ENCODE results near the gene HOXD12. TPM values are rescaled to one million over a fixed set of nuclear protein-coding genes. Genes with fewer than 3 reads are reported as not detected.

HOXD12 gene
- polyA plus RNA-seq, 1 donor (not counting 4 experiments of a cell fraction or from before 2014, with no cell fraction given), result not detected

DNA sequence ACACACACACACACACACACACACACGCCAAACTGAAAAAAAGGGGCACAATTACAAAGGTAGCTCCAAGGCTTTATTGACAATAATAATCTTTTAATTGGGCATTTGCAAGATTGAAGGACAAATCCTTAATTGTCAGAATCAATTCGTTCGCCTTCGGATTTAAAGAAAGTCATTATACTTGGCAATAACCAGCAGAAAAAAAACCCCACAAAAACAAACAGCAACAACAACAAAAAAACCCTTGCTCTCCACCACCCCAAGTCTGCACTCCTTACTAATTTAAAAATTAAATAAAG is 28.1 kb downstream of the HOXD12 start:
- dilution Hi-C loops (cut with MboI; ENCODE audit: extremely low pct_ligation_motif_present, low sequenced_read_pairs), result no loop called here
- no peaks in the 10 kb centered on the region for H3K36me3 ChIP-seq (ENCODE audit: control insufficient read depth in 2 of 2, extremely low read depth in 1 of 2, insufficient read depth in 2 of 2, low read length in 2 of 2)
- H3K79me2 ChIP-seq (ENCODE audit: control insufficient read depth, insufficient read depth, low read length), result no peaks in the 10 kb centered on the region
- peaks cover 94% of the 10 kb centered on the region for H3K27me3 ChIP-seq (ENCODE audit: control insufficient read depth, extremely low read depth, insufficient read depth, low read length)
- H4K20me1 ChIP-seq (ENCODE audit: control insufficient read depth, extremely low read depth, insufficient read depth, low read length), result no peaks in the 10 kb centered on the region
- no peak for FAIRE-seq
- no peaks in the 10 kb centered on the region for H3K9me1 ChIP-seq (ENCODE audit: control insufficient read depth, extremely low read depth, insufficient read depth, low read length)
- DNase-seq (ENCODE audit: low read depth, low spot score), result no peak
- no peak overlapping the region for H2AFZ ChIP-seq (ENCODE audit: control insufficient read depth, low read length)
- no peak for TF ChIP-seq CTCF (optimal IDR thresholded peaks at IDR 0.05 in 1 of 3, IDR thresholded peaks at IDR 0.05 in 1 of 3, conservative IDR thresholded peaks at IDR 0.05 in 1 of 3; ENCODE audit: extremely low read depth in 1 of 3, insufficient read depth in 2 of 3, low read length in 3 of 3)
- no peak for TF ChIP-seq EZH2 (IDR thresholded peaks at IDR 0.05; ENCODE audit: low read length)
- H3K27ac ChIP-seq (ENCODE audit: control insufficient read depth, insufficient read depth, low read length), result no peak overlapping the region
- H3K9ac ChIP-seq (ENCODE audit: control insufficient read depth, extremely low read depth, insufficient read depth, low read length), result no peak overlapping the region
- no peak overlapping the region for H3K4me3 ChIP-seq (ENCODE audit: control insufficient read depth in 2 of 3, extremely low read depth in 1 of 3, insufficient read depth in 2 of 3, low read depth in 1 of 3, low read length in 3 of 3)
- H3K9me3 ChIP-seq (ENCODE audit: control insufficient read depth, low read depth, low read length), result no peaks in the 10 kb centered on the region
- no peaks in the 10 kb centered on the region for H3K4me1 ChIP-seq (ENCODE audit: control insufficient read depth, extremely low read depth, insufficient read depth, low read length)
- H3K4me2 ChIP-seq (ENCODE audit: control insufficient read depth, extremely low read depth, insufficient read depth, low read depth, low read length), result no peak overlapping the region

DNA sequence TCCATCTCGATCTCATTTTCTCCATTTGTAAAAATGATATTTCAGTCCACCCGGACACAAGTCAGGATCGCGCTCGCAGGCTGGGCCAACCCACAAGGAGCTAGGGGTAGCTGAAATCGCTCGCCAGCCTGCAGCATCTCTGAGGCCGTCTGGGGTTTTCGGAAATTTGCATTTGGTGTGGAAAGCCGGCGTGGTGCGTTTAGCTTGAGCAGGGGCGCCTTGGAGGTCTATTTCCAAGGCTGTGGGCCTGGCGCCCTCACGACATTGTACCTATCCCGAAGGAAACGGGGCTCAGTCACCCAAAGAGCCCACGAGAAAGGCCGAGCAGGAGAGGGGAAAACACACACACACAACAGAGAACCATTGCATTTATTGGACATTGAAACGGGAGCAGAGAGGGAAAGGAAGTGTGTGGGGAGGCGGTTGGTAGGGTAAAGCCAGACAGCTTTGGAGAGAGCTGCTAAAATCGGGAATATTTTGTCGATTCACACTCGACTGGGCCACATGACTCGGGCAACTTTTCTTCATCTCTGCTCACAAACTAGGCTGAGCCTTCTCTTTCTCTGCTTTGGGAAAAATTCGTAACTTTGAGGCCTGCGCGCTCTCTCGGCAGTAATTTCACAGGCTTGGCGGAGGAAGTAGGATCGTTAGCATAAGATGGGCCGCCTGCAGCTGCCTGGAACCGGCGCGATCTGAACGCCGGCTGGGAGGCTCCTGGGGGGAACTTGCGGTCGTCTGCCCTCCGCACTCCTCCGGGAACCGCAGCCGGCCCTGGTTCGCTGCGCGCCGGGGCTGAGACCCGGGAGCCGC is 28.8 kb downstream of the HOXD12 start:
- H3K4me3 ChIP-seq (ENCODE audit: control insufficient read depth in 2 of 3, extremely low read depth in 1 of 3, insufficient read depth in 2 of 3, low read depth in 1 of 3, low read length in 3 of 3), result no peak overlapping the region
- H3K9me1 ChIP-seq (ENCODE audit: control insufficient read depth, extremely low read depth, insufficient read depth, low read length), result no peaks in the 10 kb centered on the region
- H2AFZ ChIP-seq (ENCODE audit: control insufficient read depth, low read length), result no peak overlapping the region
- DNase-seq (ENCODE audit: low read depth, low spot score) (no peak), FAIRE-seq (no peak)
- no peaks in the 10 kb centered on the region for H3K79me2 ChIP-seq (ENCODE audit: control insufficient read depth, insufficient read depth, low read length)
- H3K36me3 ChIP-seq (ENCODE audit: control insufficient read depth in 2 of 2, extremely low read depth in 1 of 2, insufficient read depth in 2 of 2, low read length in 2 of 2), result no peaks in the 10 kb centered on the region
- no peaks in the 10 kb centered on the region for H3K4me1 ChIP-seq (ENCODE audit: control insufficient read depth, extremely low read depth, insufficient read depth, low read length)
- dilution Hi-C loops (cut with MboI; ENCODE audit: extremely low pct_ligation_motif_present, low sequenced_read_pairs), result no loop called here
- peak; percentile 77 for TF ChIP-seq EZH2 (IDR thresholded peaks at IDR 0.05; ENCODE audit: low read length)
- TF ChIP-seq CTCF (optimal IDR thresholded peaks at IDR 0.05 in 1 of 3, IDR thresholded peaks at IDR 0.05 in 1 of 3, conservative IDR thresholded peaks at IDR 0.05 in 1 of 3; ENCODE audit: extremely low read depth in 1 of 3, insufficient read depth in 2 of 3, low read length in 3 of 3), result no peak
- H3K27ac ChIP-seq (ENCODE audit: control insufficient read depth, insufficient read depth, low read length), result no peak overlapping the region
- H3K9me3 ChIP-seq (ENCODE audit: control insufficient read depth, low read depth, low read length), result no peaks in the 10 kb centered on the region
- H4K20me1 ChIP-seq (ENCODE audit: control insufficient read depth, extremely low read depth, insufficient read depth, low read length), result no peaks in the 10 kb centered on the region
- H3K4me2 ChIP-seq (ENCODE audit: control insufficient read depth, extremely low read depth, insufficient read depth, low read depth, low read length), result no peak overlapping the region
- H3K27me3 ChIP-seq (ENCODE audit: control insufficient read depth, extremely low read depth, insufficient read depth, low read length), result peaks cover 94% of the 10 kb centered on the region
- H3K9ac ChIP-seq (ENCODE audit: control insufficient read depth, extremely low read depth, insufficient read depth, low read length), result no peak overlapping the region

Measured in keratinocyte (primary cell).